ENCODE measurements around the gene CLSTN1.
A peak's percentile ranks its signal among the peaks of the same experiment; 100 is the strongest.

Gene CLSTN1

DNA sequence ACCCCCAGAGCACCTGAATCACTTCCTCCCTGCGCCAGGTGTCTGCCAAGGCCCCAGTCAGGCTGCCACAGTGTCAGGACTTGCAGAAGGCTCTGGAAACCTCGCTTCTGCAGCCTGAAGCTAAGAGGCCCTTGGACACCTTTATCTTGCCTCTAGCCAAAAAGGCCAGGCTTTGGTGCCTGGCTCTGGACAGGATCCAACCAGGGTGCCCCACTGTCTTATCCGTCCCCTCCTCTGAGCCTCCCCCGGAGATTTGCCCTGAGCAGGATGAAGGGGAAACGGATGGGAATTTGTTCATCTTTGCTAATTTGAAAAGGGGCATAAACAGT lies 12.8 kb upstream of the CLSTN1 start:
- peak overlapping the region; percentile 60 for H3K27ac ChIP-seq
- TF ChIP-seq, protein P1, sequence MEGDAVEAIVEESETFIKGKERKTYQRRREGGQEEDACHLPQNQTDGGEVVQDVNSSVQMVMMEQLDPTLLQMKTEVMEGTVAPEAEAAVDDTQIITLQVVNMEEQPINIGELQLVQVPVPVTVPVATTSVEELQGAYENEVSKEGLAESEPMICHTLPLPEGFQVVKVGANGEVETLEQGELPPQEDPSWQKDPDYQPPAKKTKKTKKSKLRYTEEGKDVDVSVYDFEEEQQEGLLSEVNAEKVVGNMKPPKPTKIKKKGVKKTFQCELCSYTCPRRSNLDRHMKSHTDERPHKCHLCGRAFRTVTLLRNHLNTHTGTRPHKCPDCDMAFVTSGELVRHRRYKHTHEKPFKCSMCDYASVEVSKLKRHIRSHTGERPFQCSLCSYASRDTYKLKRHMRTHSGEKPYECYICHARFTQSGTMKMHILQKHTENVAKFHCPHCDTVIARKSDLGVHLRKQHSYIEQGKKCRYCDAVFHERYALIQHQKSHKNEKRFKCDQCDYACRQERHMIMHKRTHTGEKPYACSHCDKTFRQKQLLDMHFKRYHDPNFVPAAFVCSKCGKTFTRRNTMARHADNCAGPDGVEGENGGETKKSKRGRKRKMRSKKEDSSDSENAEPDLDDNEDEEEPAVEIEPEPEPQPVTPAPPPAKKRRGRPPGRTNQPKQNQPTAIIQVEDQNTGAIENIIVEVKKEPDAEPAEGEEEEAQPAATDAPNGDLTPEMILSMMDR (conservative IDR thresholded peaks at IDR 0.05): no peak

DNA sequence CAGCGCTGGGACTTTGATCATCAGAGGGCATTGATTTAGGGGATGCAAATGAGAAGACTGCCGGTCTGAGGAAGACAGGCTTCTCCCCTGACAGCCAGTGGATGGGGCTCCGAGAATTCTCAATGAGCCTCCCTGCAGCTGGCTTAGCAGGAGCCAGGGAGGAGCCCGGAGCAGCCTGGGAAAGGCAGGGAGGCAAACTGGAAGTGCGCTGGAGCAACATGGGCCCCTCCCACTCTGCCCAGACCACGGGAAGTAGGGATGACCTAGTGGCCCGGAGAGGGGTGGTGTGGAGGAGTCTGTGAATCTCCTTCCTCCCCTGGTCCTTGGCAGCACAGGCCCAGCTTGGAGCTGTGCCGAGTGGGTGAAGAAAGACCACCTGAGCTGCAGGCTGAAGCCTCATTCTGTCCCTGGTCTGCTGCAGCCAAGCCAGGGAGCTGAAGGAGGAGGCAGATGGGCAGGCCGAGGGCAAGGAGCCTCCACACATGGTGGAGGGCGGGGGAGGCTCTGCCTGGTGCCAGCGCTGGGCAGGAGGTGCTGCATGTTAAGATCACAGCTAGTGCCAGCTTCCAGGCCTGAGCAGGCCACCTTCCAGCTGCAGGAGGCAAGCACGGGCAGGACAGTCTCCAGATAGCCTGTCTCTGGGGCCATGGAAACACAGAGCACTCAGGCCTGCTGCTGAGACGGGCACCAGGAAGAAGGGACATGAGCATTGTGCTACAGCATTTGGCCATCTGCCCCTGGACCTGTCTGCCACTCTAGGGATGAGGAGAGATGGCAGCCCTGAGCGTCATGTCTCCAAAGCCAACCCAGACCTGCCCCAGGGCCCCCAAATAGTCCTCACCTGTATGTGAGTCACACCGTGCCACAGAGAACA lies 12.2 kb upstream of the CLSTN1 start:
- TF ChIP-seq, protein P1 (conservative IDR thresholded peaks at IDR 0.05): no peak
- peak overlapping the region; percentile 60 for H3K27ac ChIP-seq

DNA sequence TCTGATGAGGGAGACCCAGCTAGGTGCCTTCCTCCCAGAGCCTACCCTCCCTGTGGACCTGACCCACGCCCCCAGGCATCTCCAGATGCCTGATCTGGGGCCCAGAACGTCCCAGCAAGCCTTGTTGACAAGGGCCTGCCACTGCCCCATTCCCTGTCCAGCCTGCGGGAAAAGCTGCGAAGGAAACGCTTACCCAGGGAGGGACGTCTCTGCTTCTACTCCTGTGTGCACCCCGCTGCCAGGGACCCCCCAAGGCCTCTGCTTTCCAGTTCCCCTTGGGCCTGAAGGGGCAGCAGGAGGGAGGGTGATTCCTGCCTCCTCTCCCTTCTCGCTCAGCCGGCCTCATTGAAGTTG lies 11.6 kb upstream of the CLSTN1 start:
- H3K27ac ChIP-seq: peak overlapping the region; percentile 60
- TF ChIP-seq, protein P1 (conservative IDR thresholded peaks at IDR 0.05): no peak

DNA sequence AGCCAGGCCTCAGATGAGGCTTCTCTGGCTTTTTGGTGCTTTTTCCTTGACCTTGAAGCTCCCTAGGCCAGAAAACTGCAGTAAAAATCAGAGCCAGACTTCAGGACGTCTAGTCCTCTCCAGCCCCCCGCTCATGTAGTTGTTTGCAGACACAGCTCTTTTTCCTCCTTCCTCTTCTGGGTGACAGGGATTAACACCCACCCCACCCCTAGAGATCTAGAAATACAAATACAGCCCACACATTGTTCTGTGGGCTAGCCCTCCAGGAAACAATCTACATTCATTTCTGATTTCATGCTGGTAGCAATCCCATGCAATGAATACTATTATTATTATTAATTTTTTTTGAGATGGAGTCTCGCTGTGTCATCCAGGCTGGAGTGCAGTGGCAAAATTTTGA lies 9.9 kb upstream of the CLSTN1 start:
- TF ChIP-seq, protein P1 (conservative IDR thresholded peaks at IDR 0.05): no peak
- H3K27ac ChIP-seq: peak overlapping the region; percentile 60; the same call in 1 of the 2 replicates

DNA sequence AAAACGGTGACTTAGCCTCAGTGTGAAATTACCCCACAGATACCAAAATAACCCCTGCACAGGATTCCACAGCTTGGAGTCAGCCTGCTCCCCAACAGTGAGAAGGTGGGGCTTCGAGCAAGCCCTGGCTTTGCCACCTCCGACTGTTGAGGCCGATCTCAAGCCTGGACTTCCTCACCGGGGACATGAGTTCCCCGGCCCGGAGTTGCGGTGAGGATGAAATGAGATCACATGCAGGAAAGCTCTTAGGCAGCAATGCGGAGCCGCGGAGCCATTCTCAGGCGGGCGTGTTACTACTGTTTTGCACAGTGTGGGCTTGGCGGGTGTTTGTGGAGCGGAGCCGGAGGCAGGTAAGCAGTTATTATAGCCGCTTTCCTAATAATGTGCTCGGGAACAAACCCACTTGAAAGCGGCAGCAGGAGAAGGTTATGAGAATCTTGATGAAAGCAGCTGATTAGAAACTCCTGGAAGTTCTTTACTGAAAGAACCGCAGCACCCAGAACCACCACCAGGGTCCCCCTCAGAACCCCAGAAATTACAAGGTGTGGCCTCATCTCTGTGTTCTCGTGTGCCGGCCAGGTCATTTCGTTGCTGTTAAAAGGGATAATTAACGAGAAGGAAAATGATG lies 3.9 kb upstream of the CLSTN1 start:
- H3K27ac ChIP-seq: no peak overlapping the region
- TF ChIP-seq, protein P1 (conservative IDR thresholded peaks at IDR 0.05): no peak; the same call in 1 of the 2 replicates

DNA sequence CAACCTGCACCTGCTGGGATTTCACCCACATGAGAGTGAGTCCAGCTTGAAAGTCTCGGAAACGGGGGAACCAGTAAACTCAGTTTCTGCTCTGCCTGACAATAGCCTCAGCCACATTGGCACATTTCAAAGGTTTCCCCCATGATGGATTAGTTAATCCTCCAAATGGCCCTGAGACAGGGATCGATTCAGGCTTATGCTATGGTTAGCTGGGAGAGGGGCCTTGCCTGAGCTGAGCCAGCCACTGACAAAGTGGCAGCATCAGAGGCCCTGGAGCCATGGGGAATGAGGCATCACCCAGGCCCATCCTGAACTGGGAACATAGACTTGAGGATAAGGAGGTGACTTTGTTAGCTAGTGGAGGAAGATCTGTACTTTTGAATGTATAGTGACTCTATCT lies 2.9 kb upstream of the CLSTN1 start:
- TF ChIP-seq, protein P1 (conservative IDR thresholded peaks at IDR 0.05): no peak
- peak overlapping the region; percentile 99 for H3K27ac ChIP-seq

DNA sequence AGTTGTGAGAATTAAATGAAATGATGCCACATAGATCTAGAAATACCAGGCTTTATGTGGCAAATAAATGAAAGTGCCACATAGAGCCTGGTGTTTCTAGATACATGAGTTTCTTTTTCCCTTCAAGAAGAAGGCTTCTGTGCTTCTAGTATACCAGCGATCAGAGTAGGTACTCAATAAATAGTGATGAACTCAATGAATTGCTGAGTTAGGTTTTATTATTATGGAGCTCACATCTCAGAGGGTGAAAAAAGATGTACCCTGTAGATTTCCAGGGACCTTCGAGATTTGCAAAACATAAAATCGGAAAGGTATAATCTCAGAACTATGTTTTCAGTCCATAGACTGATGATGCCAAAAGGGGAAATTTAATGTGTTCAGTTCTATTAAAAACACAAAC lies 2.3 kb upstream of the CLSTN1 start:
- TF ChIP-seq, protein P1 (conservative IDR thresholded peaks at IDR 0.05): no peak
- H3K27ac ChIP-seq: peak overlapping the region; percentile 99

All from VCaP (cell line).